NB4 (cell line): ENCODE measurements around the gene GNG7.

Experiments used
- POLR2A ChIP-seq: IDR thresholded peaks from 2 replicates; pipeline ENCODE4 v1.6.1; 2011; ENCODE audit warnings: mild to moderate bottlenecking; ENCODE audit not compliant: insufficient read length; ENCODE audit errors: extremely low read depth
- TF ChIP-seq, protein P1 (sequence below): IDR thresholded peaks from one replicate; pipeline ENCODE4 v1.5.1; 2012; ENCODE audit warnings: low read depth, low read length

DNA sequence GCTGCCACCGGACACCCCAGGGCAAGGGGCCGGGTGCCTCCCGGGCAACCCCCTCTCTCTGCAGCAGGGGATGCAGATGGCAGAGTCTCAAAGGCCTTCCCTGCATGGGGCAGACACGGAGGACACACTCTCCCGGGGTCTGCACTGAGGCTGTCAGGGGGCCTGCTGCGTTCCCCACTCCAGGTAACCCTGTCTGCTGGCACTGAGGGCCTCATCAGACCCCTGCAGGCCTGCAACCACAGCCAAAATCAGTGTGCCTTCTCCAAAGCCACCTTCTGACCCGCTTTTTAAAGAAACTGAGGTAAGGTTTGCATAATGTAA, 93.9 kb downstream of the GNG7 start:
- TF ChIP-seq POLR2A, result no peak
- TF ChIP-seq, protein P1, sequence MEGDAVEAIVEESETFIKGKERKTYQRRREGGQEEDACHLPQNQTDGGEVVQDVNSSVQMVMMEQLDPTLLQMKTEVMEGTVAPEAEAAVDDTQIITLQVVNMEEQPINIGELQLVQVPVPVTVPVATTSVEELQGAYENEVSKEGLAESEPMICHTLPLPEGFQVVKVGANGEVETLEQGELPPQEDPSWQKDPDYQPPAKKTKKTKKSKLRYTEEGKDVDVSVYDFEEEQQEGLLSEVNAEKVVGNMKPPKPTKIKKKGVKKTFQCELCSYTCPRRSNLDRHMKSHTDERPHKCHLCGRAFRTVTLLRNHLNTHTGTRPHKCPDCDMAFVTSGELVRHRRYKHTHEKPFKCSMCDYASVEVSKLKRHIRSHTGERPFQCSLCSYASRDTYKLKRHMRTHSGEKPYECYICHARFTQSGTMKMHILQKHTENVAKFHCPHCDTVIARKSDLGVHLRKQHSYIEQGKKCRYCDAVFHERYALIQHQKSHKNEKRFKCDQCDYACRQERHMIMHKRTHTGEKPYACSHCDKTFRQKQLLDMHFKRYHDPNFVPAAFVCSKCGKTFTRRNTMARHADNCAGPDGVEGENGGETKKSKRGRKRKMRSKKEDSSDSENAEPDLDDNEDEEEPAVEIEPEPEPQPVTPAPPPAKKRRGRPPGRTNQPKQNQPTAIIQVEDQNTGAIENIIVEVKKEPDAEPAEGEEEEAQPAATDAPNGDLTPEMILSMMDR, result no peak
